Stimulated activated CD8-positive, alpha-beta memory T cell treated with anti-CD3 and anti-CD28 coated beads, Interleukin-7, amount 100 ng/mL, for 48 hours (primary cell): Measurements from ENCODE around the gene INAFM2.

ENCODE experiments used
- DNase-seq, 2 donors: peaks; one replicate each; pipeline ENCODE4 v3.0.0-alpha.2; 2020; ENCODE audit warnings: low read depth in 1 of 2; ENCODE audit errors: extremely low read depth in 1 of 2

The INAFM2 gene

GRCh38 chr15:40287505-40287904, 36.0 kb upstream of the INAFM2 start:
- no peak for DNase-seq

- DNase-seq: no peak
Measured at GRCh38 chr15:40287968-40288367, 35.5 kb upstream of the INAFM2 start.

- no peak for DNase-seq
Measured at GRCh38 chr15:40289140-40289775, 34.2 kb upstream of the INAFM2 start.

- no peak for DNase-seq
Measured at GRCh38 chr15:40290545-40290917, 33.0 kb upstream of the INAFM2 start.

GRCh38 chr15:40290918-40291574, 32.4 kb upstream of the INAFM2 start:
- no peak for DNase-seq

- no peak for DNase-seq
Measured at GRCh38 chr15:40292246-40292645, 31.2 kb upstream of the INAFM2 start.

- DNase-seq: no peak
Measured at GRCh38 chr15:40293006-40293405, 30.5 kb upstream of the INAFM2 start.

GRCh38 chr15:40293905-40294895, 29.3 kb upstream of the INAFM2 start:
- DNase-seq: no peak

- DNase-seq: no peak
Measured at GRCh38 chr15:40295297-40295696, 28.2 kb upstream of the INAFM2 start.

- no peak for DNase-seq
Measured at GRCh38 chr15:40295877-40296560, 27.5 kb upstream of the INAFM2 start.

- DNase-seq: no peak
Measured at GRCh38 chr15:40296561-40297230, 26.8 kb upstream of the INAFM2 start.

GRCh38 chr15:40297356-40297755, 26.1 kb upstream of the INAFM2 start:
- no peak for DNase-seq

- no peak for DNase-seq
Measured at GRCh38 chr15:40298216-40298935, 25.1 kb upstream of the INAFM2 start.

- no peak for DNase-seq
Measured at GRCh38 chr15:40300367-40300766, 23.1 kb upstream of the INAFM2 start.

- no peak for DNase-seq
Measured at GRCh38 chr15:40300771-40301170, 22.7 kb upstream of the INAFM2 start.

GRCh38 chr15:40301467-40302179, 21.9 kb upstream of the INAFM2 start:
- no peak for DNase-seq

GRCh38 chr15:40302288-40302886, 21.1 kb upstream of the INAFM2 start:
- DNase-seq: no peak

GRCh38 chr15:40302981-40303380, 20.5 kb upstream of the INAFM2 start:
- DNase-seq: no peak

GRCh38 chr15:40303576-40303975, 19.9 kb upstream of the INAFM2 start:
- DNase-seq: no peak
